A549 (cell line): ENCODE measurements around the gene NRSN2. TPM values are rescaled to one million over a fixed set of nuclear protein-coding genes. Genes with fewer than 3 reads are reported as not detected.

Experiments
- ATAC-seq, 2 experiments: fragments of 200-7000 bp in 1 of 2; fragments of >200 bp in 1 of 2; cut with Nextera tagmentation in 1 of 2; cut with Tn5 transposase in 1 of 2; 3 replicates each; pipeline versions ENCODE4 v1.8.0 to v1.9.1; 2018 to 2020; ENCODE audit warnings: mild to moderate bottlenecking in 1 of 2, moderate library complexity in 1 of 2
- CTCF ChIA-PET: fragments of 300-600 bp; sonication (Branson Sonifier 250); formaldehyde crosslinking; extraction: SDS; loops from one replicate; lab custom pipeline; 2021; ENCODE audit warnings: antibody characterized with exemption, inconsistent platforms; lab: Yijun Ruan, JAX
- POLR2A ChIA-PET: fragments of 350-600 bp; formaldehyde crosslinking; extraction: SDS; loops from one replicate; lab custom pipeline; 2021; ENCODE audit warnings: antibody characterized with exemption, inconsistent platforms; lab: Yijun Ruan, JAX
- DNase-seq, 2 experiments: peaks; one replicate each; pipeline versions ENCODE4 v3.0.0 to v3.0.0-alpha.2; 2011 to 2016; ENCODE audit warnings: low read depth in 1 of 2, low spot score in 1 of 2
- FAIRE-seq: peaks from 2 replicates; lab custom pipeline; 2011; peaks lifted over from hg19 to GRCh38; lab: Jason Lieb, UNC
- H3K27ac ChIP-seq, 2 experiments: fragments of >200 bp; sonication (Bioruptor Twin); formaldehyde crosslinking; 3 replicates each; pipeline ENCODE4 v1.5.1; 2016 to 2017
- H3K4me1 ChIP-seq: fragments of >200 bp; sonication (Bioruptor Twin); formaldehyde crosslinking; 3 replicates; pipeline ENCODE4 v1.6.1; 2016
- H3K4me2 ChIP-seq: fragments of >200 bp; sonication (Bioruptor Twin); formaldehyde crosslinking; 3 replicates; pipeline ENCODE4 v1.6.1; 2016
- H3K4me3 ChIP-seq: fragments of >200 bp; sonication (Bioruptor Twin); formaldehyde crosslinking; 3 replicates; pipeline ENCODE4 v1.5.1; 2016
- H3K9me3 ChIP-seq: fragments of >200 bp; sonication (Bioruptor Twin); formaldehyde crosslinking; 3 replicates; pipeline ENCODE4 v1.6.1; 2016
- CBX2 ChIP-seq: fragments of 200-600 bp; sonication (generic); IDR thresholded peaks from 2 replicates; pipeline ENCODE4 v1.6.1; 2016; ENCODE audit warnings: low read depth, mild to moderate bottlenecking, borderline replicate concordance
- CBX8 ChIP-seq: fragments of 200-600 bp; sonication (generic); IDR thresholded peaks from 2 replicates; pipeline ENCODE4 v1.6.1; 2016
- CEBPB ChIP-seq, 2 experiments: fragments of >200 bp in 1 of 2; sonication (Bioruptor Twin) in 1 of 2; formaldehyde crosslinking in 1 of 2; IDR thresholded peaks; 2 replicates each; pipeline ENCODE4 v1.6.1; 2012 to 2016
- CHD4 ChIP-seq: fragments of 200-600 bp; sonication (generic); IDR thresholded peaks from 2 replicates; pipeline ENCODE4 v1.6.1; 2016; ENCODE audit warnings: antibody characterized with exemption, mild to moderate bottlenecking, borderline replicate concordance
- EHMT2 ChIP-seq: fragments of 200-600 bp; sonication (generic); IDR thresholded peaks from 2 replicates; pipeline ENCODE4 v1.6.1; 2016; ENCODE audit warnings: antibody characterized with exemption, low read depth, mild to moderate bottlenecking, moderate library complexity
- EP300 ChIP-seq, 2 experiments: fragments of >200 bp; sonication (Bioruptor Twin); formaldehyde crosslinking; IDR thresholded peaks; 2 replicates in 1 of 2; 3 replicates in 1 of 2; pipeline ENCODE4 v1.6.1; 2016 to 2017
- FOSL2 ChIP-seq, 2 experiments: fragments of 450-650 bp in 1 of 2; fragments of >200 bp in 1 of 2; sonication (Bioruptor Twin) in 1 of 2; formaldehyde crosslinking; IDR thresholded peaks; 2 replicates each; pipeline versions ENCODE4 v1.5.0 to v1.6.1; 2016 to 2020; ENCODE audit warnings: mild to moderate bottlenecking in 1 of 2, moderate library complexity in 1 of 2
- GATA3 ChIP-seq: IDR thresholded peaks from 2 replicates; pipeline ENCODE4 v1.6.1; 2012; ENCODE audit warnings: borderline replicate concordance
- HOXA7 ChIP-seq: fragments of 250-450 bp; sonication (Bioruptor Pico); IDR thresholded peaks from 2 replicates; pipeline ENCODE4 v1.5.0; 2020; ENCODE audit warnings: mild to moderate bottlenecking, moderate library complexity
- HOXB13 ChIP-seq: fragments of 250-450 bp; sonication (Bioruptor Pico); IDR thresholded peaks from 2 replicates; pipeline ENCODE4 v1.5.0; 2020; ENCODE audit warnings: low read depth, mild to moderate bottlenecking, moderate library complexity
- HOXB5 ChIP-seq: fragments of 250-450 bp; sonication (Bioruptor Pico); IDR thresholded peaks from 2 replicates; pipeline ENCODE4 v1.5.0; 2020; ENCODE audit warnings: mild to moderate bottlenecking, moderate library complexity
- JUN ChIP-seq, 2 experiments: fragments of >200 bp; sonication (Bioruptor Twin); formaldehyde crosslinking; IDR thresholded peaks; 2 replicates in 1 of 2; 3 replicates in 1 of 2; pipeline ENCODE4 v1.6.1; 2016 to 2017
- JUNB ChIP-seq: fragments of >200 bp; sonication (Bioruptor Twin); formaldehyde crosslinking; IDR thresholded peaks from 2 replicates; pipeline ENCODE4 v1.6.1; 2016
- MYC ChIP-seq: IDR thresholded peaks from 2 replicates; pipeline ENCODE4 v1.6.1; 2012; ENCODE audit warnings: mild to moderate bottlenecking, inconsistent platforms, low read length, improper control_type of control experiment, borderline replicate concordance
- NFE2L2 ChIP-seq: fragments of 150-350 bp; conservative IDR thresholded peaks from 2 replicates; pipeline ENCODE4 v1.6.1; 2014; ENCODE audit warnings: low read length
- NPAS2 ChIP-seq: fragments of 250-450 bp; sonication (Bioruptor Pico); IDR thresholded peaks from 2 replicates; pipeline ENCODE4 v1.8.0; 2022; ENCODE audit warnings: mild to moderate bottlenecking, moderate library complexity, borderline replicate concordance
- POLR2A ChIP-seq: IDR thresholded peaks from 2 replicates; pipeline ENCODE4 v1.6.1; 2012; ENCODE audit warnings: mild to moderate bottlenecking, low read length
- POLR2AphosphoS2 ChIP-seq: conservative IDR thresholded peaks from 2 replicates; pipeline ENCODE4 v1.6.1; 2012; ENCODE audit warnings: low read length, improper control_type of control experiment, inconsistent platforms
- RAD21 ChIP-seq, 2 experiments: fragments of >200 bp in 1 of 2; sonication (Bioruptor Twin) in 1 of 2; formaldehyde crosslinking in 1 of 2; IDR thresholded peaks in 1 of 2; conservative IDR thresholded peaks in 1 of 2; 2 replicates in 1 of 2; 3 replicates in 1 of 2; pipeline ENCODE4 v1.6.1; 2012 to 2018; ENCODE audit warnings: inconsistent platforms in 1 of 2
- RARB ChIP-seq: fragments of 250-450 bp; sonication (Bioruptor Pico); IDR thresholded peaks from 2 replicates; pipeline ENCODE4 v1.8.0; 2021; ENCODE audit warnings: mild to moderate bottlenecking, moderate library complexity
- RFX5 ChIP-seq: fragments of 450-650 bp; IDR thresholded peaks from 2 replicates; pipeline ENCODE4 v1.7.1; 2014; ENCODE audit warnings: antibody characterized with exemption, mild to moderate bottlenecking, moderate library complexity
- RNF2 ChIP-seq: fragments of 200-600 bp; sonication (generic); IDR thresholded peaks from 2 replicates; pipeline ENCODE4 v1.6.1; 2016; ENCODE audit warnings: low read depth, mild to moderate bottlenecking, antibody characterized with exemption, moderate library complexity, borderline replicate concordance
- TFCP2L1 ChIP-seq: fragments of 250-450 bp; sonication (Bioruptor Pico); IDR thresholded peaks from 2 replicates; pipeline ENCODE4 v1.5.0; 2021; ENCODE audit warnings: mild to moderate bottlenecking
- TP53 ChIP-seq: fragments of 250-450 bp; sonication (Bioruptor Pico); IDR thresholded peaks from 2 replicates; pipeline ENCODE4 v1.5.0; 2021; ENCODE audit warnings: mild to moderate bottlenecking, moderate library complexity
- USF2 ChIP-seq: fragments of 450-650 bp; IDR thresholded peaks from 2 replicates; pipeline ENCODE4 v1.6.1; 2014; ENCODE audit warnings: antibody characterized with exemption
- ZC3H11A ChIP-seq: fragments of 450-650 bp; IDR thresholded peaks from 2 replicates; pipeline ENCODE4 v1.6.1; 2014; ENCODE audit warnings: antibody characterized with exemption, mild to moderate bottlenecking
- ZNF302 ChIP-seq: fragments of 250-450 bp; sonication (Bioruptor Pico); IDR thresholded peaks from 2 replicates; pipeline ENCODE4 v1.9.0; 2021; ENCODE audit warnings: inconsistent platforms, mild to moderate bottlenecking, moderate library complexity
- ZSCAN20 ChIP-seq: fragments of 250-450 bp; sonication (Bioruptor Pico); IDR thresholded peaks from 2 replicates; pipeline ENCODE4 v1.8.0; 2022; ENCODE audit warnings: mild to moderate bottlenecking, moderate library complexity
- WGBS: methylation state at CpG from one replicate; pipeline ENCODE4 v1.1.6; 2017; ENCODE audit errors: missing lambda C conversion rate; 5-methylcytosine and 5-hydroxymethylcytosine counted together
- polyA plus RNA-seq, 4 experiments: library from polyadenylated mRNA; depleted of rRNA in 3 of 4; stranded (reverse); fragments of >200 nt; fragmentation: RNase III in 1 of 4; extraction: RNeasy Plus Mini Kit Qiagen cat#74134 plus additional on column Dnase treatment in 1 of 4; gene quantifications; 2 replicates in 3 of 4; 3 replicates in 1 of 4; pipeline ENCODE4 v1.2.3, GENCODE V29; 2011 to 2017
- TF ChIP-seq, protein P1 (sequence below): IDR thresholded peaks from 2 replicates; pipeline ENCODE4 v1.6.1; 2012
- TF ChIP-seq, protein P2 (sequence below): fragments of >200 bp; sonication (Bioruptor Twin); formaldehyde crosslinking; IDR thresholded peaks from 2 replicates; pipeline ENCODE4 v1.6.1; 2016
- TF ChIP-seq, protein P3 (sequence below): fragments of 250-450 bp; sonication (Bioruptor Pico); IDR thresholded peaks from 2 replicates; pipeline ENCODE4 v1.5.0; 2021; ENCODE audit warnings: mild to moderate bottlenecking, moderate library complexity, borderline replicate concordance

The NRSN2 gene
- polyA plus RNA-seq, 2 of the 4 experiments (the other 2 are of a cell fraction), result 47.5 to 74.8 TPM

- ATAC-seq, result peak in 1 of 2 experiments; percentile 81; a peak in 3 of 6 replicates
- TF ChIP-seq RARB (CRISPR knock-in tag), result no peak
- no peak for TF ChIP-seq FOSL2 (IDR thresholded peaks at IDR 0.05)
- no peak for TF ChIP-seq FOSL2 (CRISPR knock-in tag; IDR thresholded peaks at IDR 0.05)
- no peak for TF ChIP-seq NPAS2
- no peak for TF ChIP-seq TFCP2L1
- no peak for TF ChIP-seq NFE2L2
- no peak for TF ChIP-seq RNF2
- TF ChIP-seq, protein P1, sequence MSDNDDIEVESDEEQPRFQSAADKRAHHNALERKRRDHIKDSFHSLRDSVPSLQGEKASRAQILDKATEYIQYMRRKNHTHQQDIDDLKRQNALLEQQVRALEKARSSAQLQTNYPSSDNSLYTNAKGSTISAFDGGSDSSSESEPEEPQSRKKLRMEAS, result no peak
- TF ChIP-seq JUNB, result no peak
- no peak for TF ChIP-seq CHD4
- no peak for TF ChIP-seq RAD21 (conservative IDR thresholded peaks at IDR 0.05 in 1 of 2, IDR thresholded peaks at IDR 0.05 in 1 of 2)
- TF ChIP-seq RFX5, result no peak
- no peak for TF ChIP-seq JUN (IDR thresholded peaks at IDR 0.05)
- TF ChIP-seq, protein P2, sequence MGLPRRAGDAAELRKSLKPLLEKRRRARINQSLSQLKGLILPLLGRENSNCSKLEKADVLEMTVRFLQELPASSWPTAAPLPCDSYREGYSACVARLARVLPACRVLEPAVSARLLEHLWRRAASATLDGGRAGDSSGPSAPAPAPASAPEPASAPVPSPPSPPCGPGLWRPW, result no peak
- no peak for TF ChIP-seq TP53 (CRISPR knock-in tag)
- TF ChIP-seq CBX8, result no peak
- TF ChIP-seq USF2, result no peak
- no peak for TF ChIP-seq POLR2AphosphoS2
- no peak for TF ChIP-seq ZSCAN20 (CRISPR knock-in tag)
- TF ChIP-seq, all 56 proteins: peak for 0
- CTCF ChIA-PET, result interaction anchor here (0.6 to 2.5 kb wide), 4 partner anchors 10 to 96 kb away, joined by 4 to 9 read pairs (median 6); no protein-coding TSS in a partner anchor
Observed at GRCh38 chr20:309841-310644, 36.9 kb upstream of the NRSN2 start.

DNA sequence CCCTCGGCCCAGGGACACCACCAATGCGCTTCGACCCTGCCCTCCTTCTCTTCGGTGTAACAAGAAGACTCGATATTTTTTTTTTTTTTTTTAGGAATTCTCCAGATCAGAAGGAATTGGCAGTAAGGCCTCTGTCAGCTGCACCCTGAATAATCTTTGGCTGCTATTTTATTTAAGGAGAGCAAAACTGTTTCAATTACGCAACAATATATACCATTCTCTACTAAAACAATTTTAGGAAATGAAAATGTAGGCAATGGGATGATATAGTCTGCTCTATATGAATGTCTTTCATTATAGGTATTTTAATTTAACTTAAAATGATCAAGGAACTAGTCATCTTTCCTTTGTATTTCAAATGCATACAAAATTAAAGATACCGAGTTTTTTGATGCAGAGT is 36.3 kb upstream of the NRSN2 start:
- H3K27ac ChIP-seq, result no peak overlapping the region
- no peak overlapping the region for H3K4me2 ChIP-seq
- ChIA-PET POLR2A (no interaction called here), CTCF (interaction anchor here (1.8 to 2.5 kb wide), 3 partner anchors 10 to 13 kb away, joined by 5 to 9 read pairs (median 6); no protein-coding TSS in a partner anchor)
- WGBS, result 86% methylated on average over 7 of the region's 7 CpGs
- ATAC-seq, result no peak
- no peaks in the 10 kb centered on the region for H3K9me3 ChIP-seq
- no peak overlapping the region for H3K4me3 ChIP-seq
- H3K4me1 ChIP-seq, result peaks cover 6% of the 10 kb centered on the region
- no peak for FAIRE-seq
- DNase-seq, result no peak
- TF ChIP-seq CEBPB (IDR thresholded peaks at IDR 0.05) (peak in 1 of 2 experiments; percentile 45; a peak in 2 of 4 replicates), GATA3 (no peak)
- TF ChIP-seq, all 56 proteins: peak for 1

More at GRCh38 chr20:309841-310644, 36.9 kb upstream of the NRSN2 start:
- POLR2A ChIA-PET, result interaction anchor here (0.9 kb wide), 1 partner anchor 12 kb away, joined by 3 read pairs; the partner anchor contains the start of gene ZCCHC3
- Histone ChIP-seq H3K4me2 (no peak overlapping the region), H3K9me3 (no peaks in the 10 kb centered on the region), H3K4me1 (peaks cover 6% of the 10 kb centered on the region), H3K4me3 (no peak overlapping the region), H3K27ac (no peak overlapping the region)
- DNase-seq (peak in 1 of 2 experiments; percentile 73), FAIRE-seq (no peak)
- 85% methylated on average over 31 of the region's 31 CpGs for WGBS

GRCh38 chr20:311609-312008 is 35.3 kb upstream of the NRSN2 start:
- H3K27ac ChIP-seq, result no peak overlapping the region
- ATAC-seq, result no peak
- WGBS, result 87% methylated on average over 7 of the region's 7 CpGs
- no peak for DNase-seq
- no peak overlapping the region for H3K4me2 ChIP-seq
- CTCF ChIA-PET, result interaction anchor here (0.7 to 2.0 kb wide), 6 partner anchors 8 to 49 kb away, joined by 3 to 11 read pairs (median 4); no protein-coding TSS in a partner anchor
- peaks cover 6% of the 10 kb centered on the region for H3K4me1 ChIP-seq
- no peaks in the 10 kb centered on the region for H3K9me3 ChIP-seq
- TF ChIP-seq, protein P3, sequence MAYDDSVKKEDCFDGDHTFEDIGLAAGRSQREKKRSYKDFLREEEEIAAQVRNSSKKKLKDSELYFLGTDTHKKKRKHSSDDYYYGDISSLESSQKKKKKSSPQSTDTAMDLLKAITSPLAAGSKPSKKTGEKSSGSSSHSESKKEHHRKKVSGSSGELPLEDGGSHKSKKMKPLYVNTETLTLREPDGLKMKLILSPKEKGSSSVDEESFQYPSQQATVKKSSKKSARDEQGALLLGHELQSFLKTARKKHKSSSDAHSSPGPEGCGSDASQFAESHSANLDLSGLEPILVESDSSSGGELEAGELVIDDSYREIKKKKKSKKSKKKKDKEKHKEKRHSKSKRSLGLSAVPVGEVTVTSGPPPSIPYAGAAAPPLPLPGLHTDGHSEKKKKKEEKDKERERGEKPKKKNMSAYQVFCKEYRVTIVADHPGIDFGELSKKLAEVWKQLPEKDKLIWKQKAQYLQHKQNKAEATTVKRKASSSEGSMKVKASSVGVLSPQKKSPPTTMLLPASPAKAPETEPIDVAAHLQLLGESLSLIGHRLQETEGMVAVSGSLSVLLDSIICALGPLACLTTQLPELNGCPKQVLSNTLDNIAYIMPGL (CRISPR knock-in tag), result no peak
- TF ChIP-seq EHMT2 (no peak), HOXB13 (no peak), POLR2A (no peak), ZNF302 (CRISPR knock-in tag) (no peak), RAD21 (conservative IDR thresholded peaks at IDR 0.05 in 1 of 2, IDR thresholded peaks at IDR 0.05 in 1 of 2) (no peak), HOXB5 (CRISPR knock-in tag) (no peak), CEBPB (IDR thresholded peaks at IDR 0.05) (no peak), EP300 (IDR thresholded peaks at IDR 0.05) (no peak), JUNB (no peak), HOXA7 (CRISPR knock-in tag) (no peak), ZC3H11A (no peak), MYC (no peak), CBX2 (no peak)
- POLR2A ChIA-PET, result interaction anchor here (0.9 kb wide), 1 partner anchor 13 kb away, joined by 4 read pairs; the partner anchor contains the start of gene SOX12
- no peak overlapping the region for H3K4me3 ChIP-seq
- no peak for FAIRE-seq
